Endothelial cell of umbilical vein (primary cell): ENCODE results near the gene TXNDC15. TPM values are rescaled to one million over a fixed set of nuclear protein-coding genes. Genes with fewer than 3 reads are reported as not detected.
"Not testable (repeated sequence)": the region's sequence is repeated elsewhere in the genome, so short reads cannot be mapped to it uniquely, and the experiment has no call there.

Experiments
- BruUV-seq: library from RNA; stranded (reverse); fragments of 400-500 nt; replicated peaks from 2 replicates; lab custom pipeline; 2021; lab: Mats Ljungman, UMichigan
- CTCF ChIA-PET: fragments of 300-600, 350-600 bp; sonication (Branson Sonifier 250); formaldehyde crosslinking; loops from one replicate; lab custom pipeline; 2021; ENCODE audit warnings: antibody characterized with exemption, inconsistent platforms; lab: Charles Lee
- POLR2A ChIA-PET: fragments of 300-600, 350-600 bp; sonication (Branson Sonifier 250); formaldehyde crosslinking; loops from one replicate; lab custom pipeline; 2021; ENCODE audit warnings: antibody characterized with exemption, inconsistent platforms; lab: Charles Lee
- DNase-seq: peaks from one replicate; pipeline ENCODE4 v3.0.0-alpha.2; 2011; ENCODE audit warnings: low read depth, low spot score
- FAIRE-seq: peaks from 2 replicates; lab custom pipeline; 2011; peaks lifted over from hg19 to GRCh38; lab: Jason Lieb, UNC
- H2AFZ ChIP-seq: 2 replicates; pipeline ENCODE4 v1.6.0; 2012; ENCODE audit warnings: low read depth, low read length, control low read depth, inconsistent platforms
- H3K27ac ChIP-seq: 2 replicates; pipeline ENCODE4 v1.5.1; 2011; ENCODE audit warnings: low read depth, mild to moderate bottlenecking, control low read depth, low read length, moderate library complexity; ENCODE audit not compliant: insufficient read depth
- H3K27me3 ChIP-seq, 2 experiments: 2 replicates each; pipeline versions ENCODE4 v1.6.0 to v1.6.1; 2011; ENCODE audit warnings: low read length in 2 of 2, mixed read lengths in 1 of 2; ENCODE audit not compliant: control insufficient read depth in 2 of 2, insufficient read depth in 2 of 2
- H3K36me3 ChIP-seq, 2 experiments: 2 replicates in 1 of 2; 3 replicates in 1 of 2; pipeline ENCODE4 v1.5.1; 2011; ENCODE audit warnings: low read length in 2 of 2, mild to moderate bottlenecking in 1 of 2, moderate library complexity in 1 of 2; ENCODE audit not compliant: control insufficient read depth in 2 of 2, insufficient read depth in 2 of 2; ENCODE audit errors: extremely low read depth in 1 of 2
- H3K4me1 ChIP-seq: 3 replicates; pipeline ENCODE4 v1.5.1; 2011; ENCODE audit warnings: mild to moderate bottlenecking, low read length; ENCODE audit not compliant: control insufficient read depth, insufficient read depth; ENCODE audit errors: extremely low read depth
- H3K4me2 ChIP-seq: 2 replicates; pipeline ENCODE4 v1.6.1; 2011; ENCODE audit warnings: low read length, control low read depth, mixed read lengths; ENCODE audit not compliant: insufficient read depth
- H3K4me3 ChIP-seq, 3 experiments: fragments of 200-600 bp in 1 of 3; sonication (generic), shearing (Covaris generic) in 1 of 3; replicated peaks in 1 of 3; 2 replicates each; pipeline ENCODE4 v1.5.1; 2011 to 2016; ENCODE audit warnings: control low read depth in 3 of 3, low read length in 3 of 3, mild to moderate bottlenecking in 2 of 3, inconsistent platforms in 1 of 3, low read depth in 1 of 3, moderate library complexity in 1 of 3; ENCODE audit not compliant: insufficient read depth in 1 of 3
- H3K79me2 ChIP-seq: 2 replicates; pipeline ENCODE4 v1.6.0; 2012; ENCODE audit warnings: low read length, inconsistent platforms; ENCODE audit not compliant: control insufficient read depth, insufficient read depth
- H3K9ac ChIP-seq: replicated peaks from 2 replicates; pipeline ENCODE3; 2011; ENCODE audit warnings: low read length, control low read depth; ENCODE audit not compliant: insufficient read depth; ENCODE audit errors: extremely low read depth
- H3K9me1 ChIP-seq: replicated peaks from 3 replicates; pipeline ENCODE4 v1.6.0; 2011; ENCODE audit warnings: mild to moderate bottlenecking, low read length; ENCODE audit not compliant: control insufficient read depth, insufficient read depth; ENCODE audit errors: extremely low read depth
- H3K9me3 ChIP-seq: replicated peaks from 2 replicates; pipeline ENCODE4 v1.5.1; 2012; ENCODE audit warnings: low read length, inconsistent platforms; ENCODE audit not compliant: control insufficient read depth, insufficient read depth
- H4K20me1 ChIP-seq: replicated peaks from 2 replicates; pipeline ENCODE3; 2011; ENCODE audit warnings: mild to moderate bottlenecking, low read length; ENCODE audit not compliant: control insufficient read depth, insufficient read depth; ENCODE audit errors: extremely low read depth
- EZH2 ChIP-seq: IDR thresholded peaks from 2 replicates; pipeline ENCODE4 v1.6.1; 2012; ENCODE audit warnings: borderline replicate concordance, low read depth, mild to moderate bottlenecking, moderate library complexity, low read length, inconsistent platforms; ENCODE audit not compliant: severe bottlenecking
- FOS ChIP-seq: IDR thresholded peaks from 2 replicates; pipeline ENCODE4 v1.6.1; 2011; ENCODE audit warnings: mild to moderate bottlenecking, low read length, moderate library complexity, borderline replicate concordance; ENCODE audit not compliant: insufficient read depth
- GATA2 ChIP-seq: IDR thresholded peaks from 2 replicates; pipeline ENCODE4 v1.7.0; 2011; ENCODE audit warnings: low read depth, mild to moderate bottlenecking, moderate library complexity, mixed read lengths, low read length; ENCODE audit not compliant: insufficient read length, insufficient read depth
- MAX ChIP-seq: IDR thresholded peaks from 2 replicates; pipeline ENCODE4 v1.6.1; 2011; ENCODE audit not compliant: insufficient read depth, insufficient read length
- MYC ChIP-seq: IDR thresholded peaks from one replicate; pipeline ENCODE4 v1.6.1; 2011; ENCODE audit warnings: mild to moderate bottlenecking, low read depth, low read length
- POLR2A ChIP-seq: IDR thresholded peaks from 2 replicates; pipeline ENCODE4 v1.6.1; 2012; ENCODE audit warnings: low read depth, mild to moderate bottlenecking, control low read depth, low read length
- dilution Hi-C: fragments of 300-500 bp; cut with MboI; formaldehyde crosslinking; loops from one replicate; pipeline ENCODE4 v1.15.0; 2019; ENCODE audit warnings: low sequenced_read_pairs; ENCODE audit not compliant: extremely low pct_ligation_motif_present
- intact Hi-C: fragments of 100-400 bp; cut with micrococcal nuclease; formaldehyde crosslinking; loops from one replicate; pipeline ENCODE4 v1.10.0; 2022
- polyA plus RNA-seq, 4 experiments: library from polyadenylated mRNA; depleted of rRNA in 3 of 4; stranded (reverse) in 3 of 4; unstranded in 1 of 4; fragments of >200 nt; gene quantifications; 2 replicates each; pipeline versions ENCODE4 v1.2.1 to v1.2.3, GENCODE V29; 2011 to 2012; ENCODE audit warnings: missing spikeins in 1 of 4
- total RNA-seq: library from RNA; stranded (reverse); gene quantifications from 2 replicates; pipeline ENCODE4 v1.2.3, GENCODE V29; 2021
- TF ChIP-seq, protein P1 (sequence below), 2 donors: IDR thresholded peaks; 1 replicate in 1 of 2; 2 replicates in 1 of 2; pipeline ENCODE4 v1.5.1; 2011; ENCODE audit warnings: low read length in 2 of 2, mild to moderate bottlenecking in 2 of 2, moderate library complexity in 2 of 2, control low read depth in 1 of 2, inconsistent platforms in 1 of 2, low read depth in 1 of 2; ENCODE audit not compliant: insufficient read depth in 1 of 2; ENCODE audit errors: extremely low read depth in 1 of 2

The TXNDC15 gene
- total and polyA plus RNA-seq, 2 donors (not counting 3 experiments of a cell fraction or from before 2014, with no cell fraction given), result 57.2 to 68.6 TPM

DNA sequence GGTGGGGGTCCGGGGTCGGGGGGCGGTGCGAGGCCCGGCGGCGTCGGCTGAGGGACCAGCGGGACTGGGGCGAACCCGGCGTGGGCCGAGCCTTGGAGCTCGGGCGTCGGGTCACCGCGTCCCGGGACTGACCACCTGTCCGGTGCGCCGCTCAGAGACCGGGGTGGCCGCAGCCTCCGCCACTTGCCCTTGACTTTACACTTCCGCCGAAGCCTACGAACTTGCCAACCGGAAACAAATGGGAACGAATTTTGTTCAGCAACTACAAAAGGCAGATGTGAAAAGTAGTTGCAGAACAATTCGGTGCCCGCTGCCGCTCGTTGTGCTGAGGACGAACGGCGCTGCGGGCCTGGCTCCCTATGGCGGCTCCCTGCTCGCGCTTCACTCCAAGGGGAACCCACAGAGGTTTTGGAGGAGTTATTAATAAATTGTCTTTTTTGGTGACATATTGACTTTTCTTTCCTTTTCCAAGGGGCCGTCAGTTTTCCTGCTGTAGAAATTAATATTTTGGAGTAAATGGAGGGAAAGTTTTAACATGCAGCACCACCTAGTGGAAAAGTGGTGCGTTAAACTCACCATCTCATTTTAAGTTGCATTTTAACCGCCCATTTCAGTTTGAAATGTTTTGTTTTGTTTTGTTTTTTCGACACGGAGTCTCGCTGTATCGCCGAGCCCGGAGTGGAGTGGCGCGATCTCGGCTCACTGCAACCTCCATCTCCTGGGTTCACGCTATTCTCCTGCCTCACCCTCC, 31.2 kb downstream of the TXNDC15 start:
- Histone ChIP-seq H3K36me3 (peaks cover 0 to 2% of the 10 kb centered on the region in 2 experiments), H3K4me3 (peak overlapping the region; percentile 8 to 71 (median 66)), H3K4me2 (peak overlapping the region; percentile 41), H4K20me1 (no peaks in the 10 kb centered on the region), H3K9me3 (no peaks in the 10 kb centered on the region), H3K9me1 (no peaks in the 10 kb centered on the region), H3K27ac (peak overlapping the region; percentile 85), H3K9ac (peak overlapping the region; percentile 87), H3K79me2 (peaks cover 2% of the 10 kb centered on the region), H2AFZ (peak overlapping the region; percentile 66), H3K27me3 (no peaks in the 10 kb centered on the region), H3K4me1 (no peaks in the 10 kb centered on the region)
- FAIRE-seq, result peak; percentile 86
- DNase-seq, result peak; percentile 82
- dilution Hi-C loops, result no loop called here
- intact Hi-C loops, result loop anchor here (1.0 kb wide), 5 partner anchors 31 to 286 kb away; partner anchors contain the start of genes C5orf24, CAMLG and TXNDC15
- CTCF ChIA-PET, result interaction anchor here (0.8 to 3.1 kb wide), 22 partner anchors 12 to 602 kb away, joined by 3 to 25 read pairs (median 5); partner anchors contain the start of genes C5orf24, CAMLG, DDX46 and TXNDC15
- POLR2A ChIA-PET, result interaction anchor here (1.3 to 1.9 kb wide), 2 partner anchors 60 to 166 kb away, joined by 4 to 6 read pairs; partner anchors contain the start of genes C5orf24 and CAMLG
- BruUV-seq, result TSS peak; percentile 43
- TF ChIP-seq MYC, result no peak
- no peak for TF ChIP-seq FOS
- TF ChIP-seq, protein P1, sequence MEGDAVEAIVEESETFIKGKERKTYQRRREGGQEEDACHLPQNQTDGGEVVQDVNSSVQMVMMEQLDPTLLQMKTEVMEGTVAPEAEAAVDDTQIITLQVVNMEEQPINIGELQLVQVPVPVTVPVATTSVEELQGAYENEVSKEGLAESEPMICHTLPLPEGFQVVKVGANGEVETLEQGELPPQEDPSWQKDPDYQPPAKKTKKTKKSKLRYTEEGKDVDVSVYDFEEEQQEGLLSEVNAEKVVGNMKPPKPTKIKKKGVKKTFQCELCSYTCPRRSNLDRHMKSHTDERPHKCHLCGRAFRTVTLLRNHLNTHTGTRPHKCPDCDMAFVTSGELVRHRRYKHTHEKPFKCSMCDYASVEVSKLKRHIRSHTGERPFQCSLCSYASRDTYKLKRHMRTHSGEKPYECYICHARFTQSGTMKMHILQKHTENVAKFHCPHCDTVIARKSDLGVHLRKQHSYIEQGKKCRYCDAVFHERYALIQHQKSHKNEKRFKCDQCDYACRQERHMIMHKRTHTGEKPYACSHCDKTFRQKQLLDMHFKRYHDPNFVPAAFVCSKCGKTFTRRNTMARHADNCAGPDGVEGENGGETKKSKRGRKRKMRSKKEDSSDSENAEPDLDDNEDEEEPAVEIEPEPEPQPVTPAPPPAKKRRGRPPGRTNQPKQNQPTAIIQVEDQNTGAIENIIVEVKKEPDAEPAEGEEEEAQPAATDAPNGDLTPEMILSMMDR (IDR thresholded peaks at IDR 0.05; ENCODE audit: extremely low read depth in 1 of 2, insufficient read depth in 1 of 2, low read depth in 1 of 2, low read length in 2 of 2), result peak; percentile 42 to 48

DNA sequence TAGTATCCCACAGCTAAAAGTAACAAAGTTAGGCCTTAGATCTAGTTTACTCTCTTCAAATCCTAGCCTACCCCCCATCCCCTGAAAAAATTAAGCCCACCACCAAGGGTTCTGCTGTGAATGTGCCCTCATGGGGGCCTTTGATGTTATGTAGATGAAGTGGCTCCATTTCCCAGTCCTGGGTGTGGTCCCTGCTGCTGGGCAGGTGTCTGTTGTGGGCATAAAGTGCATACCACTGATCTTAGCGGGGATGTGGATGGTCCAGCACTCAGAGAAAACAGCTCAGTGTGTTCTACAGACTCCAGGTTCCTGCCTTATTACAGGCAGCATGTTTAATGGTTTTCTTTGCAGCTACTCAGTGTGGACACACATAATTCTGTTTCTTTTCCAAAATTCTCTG, 32.6 kb downstream of the TXNDC15 start:
- no peak for TF ChIP-seq GATA2
- no peak for TF ChIP-seq FOS
- no peak for TF ChIP-seq EZH2
- no peak for TF ChIP-seq POLR2A
- no peak for TF ChIP-seq MAX

GRCh38 chr5:134910752-134911151, 36.6 kb downstream of the TXNDC15 start:
- H4K20me1 ChIP-seq, BruUV-seq, H3K9me1 ChIP-seq, POLR2A ChIA-PET, H2AFZ ChIP-seq, H3K4me2 ChIP-seq, H3K27me3 ChIP-seq, H3K4me3 ChIP-seq, CTCF ChIA-PET, dilution Hi-C loops, FAIRE-seq, intact Hi-C loops, H3K27ac ChIP-seq, H3K4me1 ChIP-seq, H3K79me2 ChIP-seq, H3K36me3 ChIP-seq, H3K9ac ChIP-seq, H3K9me3 ChIP-seq, DNase-seq: not testable (repeated sequence)

More for the DNA sequence above, 32.6 kb downstream of the TXNDC15 start:
- no peak overlapping the region for H3K9ac ChIP-seq
- no peak overlapping the region for H3K4me3 ChIP-seq
- FAIRE-seq, result no peak
- H3K9me3 ChIP-seq, result no peaks in the 10 kb centered on the region
- H3K27me3 ChIP-seq, result no peaks in the 10 kb centered on the region
- H4K20me1 ChIP-seq, result no peaks in the 10 kb centered on the region
- POLR2A ChIA-PET, result no interaction called here
- no peak overlapping the region for H3K4me2 ChIP-seq
- no peak overlapping the region for H2AFZ ChIP-seq
- intact Hi-C loops (no loop called here), dilution Hi-C loops (no loop called here)
- peaks cover 2 to 3% of the 10 kb centered on the region in 2 experiments for H3K36me3 ChIP-seq
- no peak for DNase-seq
- no peaks in the 10 kb centered on the region for H3K4me1 ChIP-seq
- H3K79me2 ChIP-seq, result peaks cover 2% of the 10 kb centered on the region
- CTCF ChIA-PET, result interaction anchor here (3.1 kb wide), 1 partner anchor 122 kb away, joined by 25 read pairs; no protein-coding TSS in a partner anchor
- H3K9me1 ChIP-seq, result no peaks in the 10 kb centered on the region
- BruUV-seq, result no TSS peak
- no peak overlapping the region for H3K27ac ChIP-seq
